HepG2 (cell line): ENCODE measurements around the gene GNAI2. TPM values are rescaled to one million over a fixed set of nuclear protein-coding genes. Genes with fewer than 3 reads are reported as not detected.

ENCODE experiments used
- CBFB ChIP-seq: sonication (generic); formaldehyde crosslinking; IDR thresholded peaks from 2 replicates; pipeline ENCODE4 v1.4.0; 2020; ENCODE audit warnings: missing genetic modification reagents
- HOXA9 ChIP-seq: sonication (generic); formaldehyde crosslinking; IDR thresholded peaks from 2 replicates; pipeline ENCODE4 v1.8.1; 2022; ENCODE audit warnings: missing genetic modification reagents, mild to moderate bottlenecking, moderate library complexity, borderline replicate concordance
- KDM1A ChIP-seq: IDR thresholded peaks from 2 replicates; pipeline ENCODE4 v1.6.1; 2016; ENCODE audit warnings: missing compliant biosample characterization
- RBFOX2 ChIP-seq: fragments of 200-400 bp; formaldehyde crosslinking; IDR thresholded peaks from 2 replicates; pipeline ENCODE4 v1.6.1; 2017; ENCODE audit warnings: low read depth, mild to moderate bottlenecking, low read length
- SMAD9 ChIP-seq: sonication (generic); formaldehyde crosslinking; IDR thresholded peaks from 2 replicates; pipeline ENCODE4 v1.5.1; 2020; ENCODE audit warnings: mild to moderate bottlenecking, missing genetic modification reagents
- TBP ChIP-seq: sonication (generic); formaldehyde crosslinking; IDR thresholded peaks from 2 replicates; pipeline ENCODE4 v1.5.0; 2020; ENCODE audit warnings: missing genetic modification reagents
- ZBTB3 ChIP-seq: sonication (generic); formaldehyde crosslinking; IDR thresholded peaks from 2 replicates; pipeline ENCODE4 v1.4.0; 2020; ENCODE audit warnings: low read depth, mild to moderate bottlenecking, moderate library complexity, missing genetic modification reagents, borderline replicate concordance
- ZKSCAN1 ChIP-seq: fragments of 150-350 bp; IDR thresholded peaks from 2 replicates; pipeline ENCODE4 v1.6.1; 2014; ENCODE audit warnings: low read length
- ZNF121 ChIP-seq: sonication (generic); formaldehyde crosslinking; IDR thresholded peaks from 2 replicates; pipeline ENCODE4 v1.5.0; 2020; ENCODE audit warnings: mild to moderate bottlenecking, missing genetic modification reagents
- ZNF354B ChIP-seq: sonication (generic); formaldehyde crosslinking; IDR thresholded peaks from 2 replicates; pipeline ENCODE4 v1.8.0; 2022; ENCODE audit warnings: mild to moderate bottlenecking, missing genetic modification reagents
- ZNF543 ChIP-seq: sonication (generic); formaldehyde crosslinking; IDR thresholded peaks from 2 replicates; pipeline ENCODE4 v1.4.0; 2020; ENCODE audit warnings: mild to moderate bottlenecking, missing genetic modification reagents
- ZNF790 ChIP-seq: sonication (generic); formaldehyde crosslinking; IDR thresholded peaks from 2 replicates; pipeline ENCODE4 v1.8.0; 2022; ENCODE audit warnings: missing genetic modification reagents, mild to moderate bottlenecking, borderline replicate concordance
- ZNF816 ChIP-seq: sonication (generic); formaldehyde crosslinking; IDR thresholded peaks from 2 replicates; pipeline ENCODE4 v1.8.0; 2022; ENCODE audit warnings: missing genetic modification reagents, mild to moderate bottlenecking, borderline replicate concordance
- ZNF883 ChIP-seq: sonication (generic); formaldehyde crosslinking; IDR thresholded peaks from 2 replicates; pipeline ENCODE4 v1.5.1; 2020; ENCODE audit warnings: mild to moderate bottlenecking, missing genetic modification reagents; ENCODE audit errors: not compliant biosample characterization
- polyA plus RNA-seq, 8 experiments: library from polyadenylated mRNA; depleted of rRNA in 3 of 8; stranded (reverse) in 7 of 8; unstranded in 1 of 8; fragments of >200 nt; fragmentation: Illumina TruSeq in 4 of 8; extraction: Trizol in 4 of 8; gene quantifications; 2 replicates each; pipeline versions ENCODE4 v1.2.1 to v1.2.3, GENCODE V29; 2011 to 2016; ENCODE audit warnings: low read depth in 4 of 8, missing spikeins in 1 of 8, mixed read lengths in 1 of 8; ENCODE audit not compliant: insufficient read depth in 1 of 8
- total RNA-seq, 5 experiments: library from RNA; depleted of rRNA; stranded (reverse); fragments of >200 nt; fragmentation: Illumina TruSeq; extraction: Trizol; gene quantifications; 2 replicates each; pipeline ENCODE4 v1.2.3, GENCODE V29; 2016; ENCODE audit warnings: low read depth in 1 of 5
- TF ChIP-seq, protein P1 (sequence below): IDR thresholded peaks from 2 replicates; pipeline ENCODE4 v1.4.0; 2020; ENCODE audit warnings: mild to moderate bottlenecking, missing genetic modification reagents
- TF ChIP-seq, protein P2 (sequence below): sonication (generic); formaldehyde crosslinking; conservative IDR thresholded peaks from 2 replicates; pipeline ENCODE4 v1.8.0; 2022; ENCODE audit warnings: missing genetic modification reagents
- TF ChIP-seq, protein P3 (sequence below): sonication (generic); formaldehyde crosslinking; IDR thresholded peaks from 2 replicates; pipeline ENCODE4 v1.4.0; 2020; ENCODE audit warnings: missing genetic modification reagents
- TF ChIP-seq, protein P4 (sequence below): sonication (generic); formaldehyde crosslinking; IDR thresholded peaks from 2 replicates; pipeline ENCODE4 v1.4.0; 2020; ENCODE audit warnings: missing genetic modification reagents

The GNAI2 gene
- total and polyA plus RNA-seq, 2 of the 13 experiments (the other 11 are each of a cell fraction or from before 2014, with no cell fraction given) = 51.1 to 66.2 TPM

DNA sequence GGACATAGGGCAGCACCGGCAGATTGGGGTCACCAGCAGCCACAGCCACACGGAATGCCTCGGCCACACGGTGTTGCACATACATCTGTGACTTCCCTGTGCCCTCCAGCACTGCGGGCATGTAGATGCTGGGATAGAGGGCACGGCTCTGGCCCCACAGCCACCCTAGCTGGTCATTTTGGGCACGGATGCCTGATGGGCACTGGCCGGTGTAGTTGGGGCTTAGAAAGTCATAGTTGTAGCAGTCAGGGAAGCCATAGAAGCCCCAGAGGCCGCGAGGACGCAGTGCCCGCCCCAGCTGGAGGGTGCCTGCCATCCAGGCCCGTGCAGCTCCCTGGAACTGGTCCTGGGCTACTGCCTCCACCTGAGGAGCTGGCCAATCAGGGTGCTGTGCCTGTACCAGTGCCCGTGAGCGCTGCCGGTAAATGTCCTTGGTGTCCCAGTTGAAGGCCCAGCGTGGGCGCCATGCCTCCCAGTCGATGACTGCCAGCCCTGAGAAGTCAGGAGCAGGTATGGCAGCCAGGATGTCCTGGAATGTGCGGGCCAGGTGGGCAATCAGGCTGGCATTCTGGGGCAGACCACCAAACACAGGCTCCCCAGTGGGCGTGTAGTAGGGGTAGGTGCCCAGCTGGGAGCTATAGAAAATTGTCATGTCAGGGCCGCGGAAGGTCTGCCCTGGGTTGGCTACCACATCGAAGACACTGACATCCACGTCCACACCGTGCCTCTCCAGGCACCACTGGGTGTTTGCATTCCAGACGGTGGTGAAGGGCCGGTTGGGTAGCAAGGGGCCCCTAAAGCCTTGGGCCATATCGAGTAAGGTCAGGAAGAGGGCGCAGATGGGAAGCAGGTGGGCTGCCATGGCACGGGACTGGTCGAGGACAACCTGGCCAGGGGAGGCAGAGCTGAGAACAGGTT is 66.3 kb downstream of the GNAI2 start (continued):
- TF ChIP-seq ZNF354B (CRISPR knock-in tag) (0 out of 2 replicates have a peak, but pooled peaks have one; percentile 16), ZNF883 (CRISPR knock-in tag) (no peak), SMAD9 (CRISPR knock-in tag) (no peak), ZNF816 (no peak), ZKSCAN1 (no peak), RBFOX2 (peak; percentile 78), TBP (CRISPR knock-in tag) (no peak), ZNF543 (CRISPR knock-in tag) (no peak), HOXA9 (CRISPR knock-in tag) (no peak; the same call in 1 of the 2 replicates), ZNF121 (no peak), CBFB (no peak), ZNF790 (no peak), KDM1A (CRISPR knock-in tag) (no peak), ZBTB3 (no peak)
- TF ChIP-seq, protein P1, sequence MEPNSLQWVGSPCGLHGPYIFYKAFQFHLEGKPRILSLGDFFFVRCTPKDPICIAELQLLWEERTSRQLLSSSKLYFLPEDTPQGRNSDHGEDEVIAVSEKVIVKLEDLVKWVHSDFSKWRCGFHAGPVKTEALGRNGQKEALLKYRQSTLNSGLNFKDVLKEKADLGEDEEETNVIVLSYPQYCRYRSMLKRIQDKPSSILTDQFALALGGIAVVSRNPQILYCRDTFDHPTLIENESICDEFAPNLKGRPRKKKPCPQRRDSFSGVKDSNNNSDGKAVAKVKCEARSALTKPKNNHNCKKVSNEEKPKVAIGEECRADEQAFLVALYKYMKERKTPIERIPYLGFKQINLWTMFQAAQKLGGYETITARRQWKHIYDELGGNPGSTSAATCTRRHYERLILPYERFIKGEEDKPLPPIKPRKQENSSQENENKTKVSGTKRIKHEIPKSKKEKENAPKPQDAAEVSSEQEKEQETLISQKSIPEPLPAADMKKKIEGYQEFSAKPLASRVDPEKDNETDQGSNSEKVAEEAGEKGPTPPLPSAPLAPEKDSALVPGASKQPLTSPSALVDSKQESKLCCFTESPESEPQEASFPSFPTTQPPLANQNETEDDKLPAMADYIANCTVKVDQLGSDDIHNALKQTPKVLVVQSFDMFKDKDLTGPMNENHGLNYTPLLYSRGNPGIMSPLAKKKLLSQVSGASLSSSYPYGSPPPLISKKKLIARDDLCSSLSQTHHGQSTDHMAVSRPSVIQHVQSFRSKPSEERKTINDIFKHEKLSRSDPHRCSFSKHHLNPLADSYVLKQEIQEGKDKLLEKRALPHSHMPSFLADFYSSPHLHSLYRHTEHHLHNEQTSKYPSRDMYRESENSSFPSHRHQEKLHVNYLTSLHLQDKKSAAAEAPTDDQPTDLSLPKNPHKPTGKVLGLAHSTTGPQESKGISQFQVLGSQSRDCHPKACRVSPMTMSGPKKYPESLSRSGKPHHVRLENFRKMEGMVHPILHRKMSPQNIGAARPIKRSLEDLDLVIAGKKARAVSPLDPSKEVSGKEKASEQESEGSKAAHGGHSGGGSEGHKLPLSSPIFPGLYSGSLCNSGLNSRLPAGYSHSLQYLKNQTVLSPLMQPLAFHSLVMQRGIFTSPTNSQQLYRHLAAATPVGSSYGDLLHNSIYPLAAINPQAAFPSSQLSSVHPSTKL = no peak
- TF ChIP-seq, protein P2, sequence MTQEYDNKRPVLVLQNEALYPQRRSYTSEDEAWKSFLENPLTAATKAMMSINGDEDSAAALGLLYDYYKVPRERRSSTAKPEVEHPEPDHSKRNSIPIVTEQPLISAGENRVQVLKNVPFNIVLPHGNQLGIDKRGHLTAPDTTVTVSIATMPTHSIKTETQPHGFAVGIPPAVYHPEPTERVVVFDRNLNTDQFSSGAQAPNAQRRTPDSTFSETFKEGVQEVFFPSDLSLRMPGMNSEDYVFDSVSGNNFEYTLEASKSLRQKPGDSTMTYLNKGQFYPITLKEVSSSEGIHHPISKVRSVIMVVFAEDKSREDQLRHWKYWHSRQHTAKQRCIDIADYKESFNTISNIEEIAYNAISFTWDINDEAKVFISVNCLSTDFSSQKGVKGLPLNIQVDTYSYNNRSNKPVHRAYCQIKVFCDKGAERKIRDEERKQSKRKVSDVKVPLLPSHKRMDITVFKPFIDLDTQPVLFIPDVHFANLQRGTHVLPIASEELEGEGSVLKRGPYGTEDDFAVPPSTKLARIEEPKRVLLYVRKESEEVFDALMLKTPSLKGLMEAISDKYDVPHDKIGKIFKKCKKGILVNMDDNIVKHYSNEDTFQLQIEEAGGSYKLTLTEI (CRISPR knock-in tag) = no peak
- TF ChIP-seq, protein P3, sequence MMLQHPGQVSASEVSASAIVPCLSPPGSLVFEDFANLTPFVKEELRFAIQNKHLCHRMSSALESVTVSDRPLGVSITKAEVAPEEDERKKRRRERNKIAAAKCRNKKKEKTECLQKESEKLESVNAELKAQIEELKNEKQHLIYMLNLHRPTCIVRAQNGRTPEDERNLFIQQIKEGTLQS (CRISPR knock-in tag) = no peak
- TF ChIP-seq, protein P4, sequence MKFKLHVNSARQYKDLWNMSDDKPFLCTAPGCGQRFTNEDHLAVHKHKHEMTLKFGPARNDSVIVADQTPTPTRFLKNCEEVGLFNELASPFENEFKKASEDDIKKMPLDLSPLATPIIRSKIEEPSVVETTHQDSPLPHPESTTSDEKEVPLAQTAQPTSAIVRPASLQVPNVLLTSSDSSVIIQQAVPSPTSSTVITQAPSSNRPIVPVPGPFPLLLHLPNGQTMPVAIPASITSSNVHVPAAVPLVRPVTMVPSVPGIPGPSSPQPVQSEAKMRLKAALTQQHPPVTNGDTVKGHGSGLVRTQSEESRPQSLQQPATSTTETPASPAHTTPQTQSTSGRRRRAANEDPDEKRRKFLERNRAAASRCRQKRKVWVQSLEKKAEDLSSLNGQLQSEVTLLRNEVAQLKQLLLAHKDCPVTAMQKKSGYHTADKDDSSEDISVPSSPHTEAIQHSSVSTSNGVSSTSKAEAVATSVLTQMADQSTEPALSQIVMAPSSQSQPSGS (CRISPR knock-in tag) = no peak
